Activated CD8-positive, alpha-beta memory T cell treated with anti-CD3 and anti-CD28 coated beads for 1 hour (primary cell): ENCODE measurements around the gene AMZ1.
"Not testable (repeated sequence)": the region's sequence is repeated elsewhere in the genome, so short reads cannot be mapped to it uniquely, and the experiment has no call there.

ENCODE experiments used
- DNase-seq, 2 donors: peaks; one replicate each; pipeline ENCODE4 v3.0.0-alpha.2; 2020; ENCODE audit warnings: low read depth in 1 of 2; ENCODE audit errors: extremely low read depth in 1 of 2

Gene AMZ1

DNA sequence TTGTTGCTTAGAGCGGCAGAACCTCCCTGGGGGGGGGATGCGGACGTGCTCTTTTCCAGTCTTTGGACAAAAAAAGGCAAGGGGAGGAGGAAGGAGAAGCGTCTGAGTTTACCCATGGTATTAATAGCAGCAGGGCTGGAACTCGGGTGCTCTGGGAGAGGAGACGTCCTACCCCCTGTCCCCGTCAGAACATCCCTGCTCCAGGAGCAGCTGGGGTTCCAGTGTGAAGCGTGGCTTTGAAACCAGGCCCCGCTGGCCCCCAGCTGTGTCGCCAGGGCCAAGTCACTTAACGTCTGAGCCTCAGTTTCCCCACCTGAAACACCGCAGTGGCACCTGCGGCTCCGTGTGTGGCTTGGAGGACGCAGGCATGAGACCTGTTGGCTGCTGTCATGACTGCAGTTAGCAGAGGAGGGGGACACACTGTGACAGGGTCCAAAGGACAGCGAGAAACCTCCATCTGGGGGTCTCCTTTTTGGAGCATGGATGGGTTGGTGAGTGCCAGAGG lies 1.4 kb downstream of the AMZ1 start:
- no peak for DNase-seq

- no peak for DNase-seq
Observed at GRCh38 chr7:2689951-2690705, 2.1 kb downstream of the AMZ1 start.

DNA sequence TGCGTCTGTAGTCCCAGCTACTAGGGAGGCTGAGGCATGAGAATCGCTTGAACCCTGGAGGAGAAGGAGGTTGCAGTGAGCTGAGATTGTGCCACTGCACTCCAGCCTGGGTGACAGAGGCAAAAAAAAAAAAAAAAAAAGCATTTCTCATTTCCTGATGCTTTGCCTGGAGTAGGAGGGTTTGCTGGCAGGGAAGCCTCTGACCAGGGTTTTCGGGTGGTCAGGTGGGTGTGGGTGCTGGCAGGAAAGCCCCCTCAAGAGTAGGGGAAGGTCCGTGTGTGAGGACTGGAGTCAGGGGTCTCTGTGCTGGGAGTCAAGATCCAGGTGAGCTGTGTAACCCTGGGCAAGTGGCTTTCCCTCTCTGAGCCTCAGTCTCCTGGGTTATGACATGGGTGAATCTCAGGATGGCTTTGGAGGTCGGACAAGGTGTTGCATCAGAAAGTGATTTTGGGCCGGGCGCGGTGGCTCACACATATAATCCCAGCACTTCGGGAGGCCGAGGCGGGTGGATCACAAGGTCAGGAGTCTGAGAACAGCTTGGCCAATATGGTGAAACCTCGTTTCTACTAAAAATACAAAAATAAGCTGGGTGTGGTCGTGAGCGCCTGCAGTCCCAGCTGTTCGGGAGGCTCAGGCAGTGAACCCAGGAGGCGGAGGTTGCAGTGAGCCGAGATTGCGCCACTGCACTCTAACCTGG lies 3.2 kb downstream of the AMZ1 start:
- DNase-seq: no peak

GRCh38 chr7:2691932-2692439 lies 4.0 kb downstream of the AMZ1 start:
- not testable (repeated sequence) for DNase-seq

DNA sequence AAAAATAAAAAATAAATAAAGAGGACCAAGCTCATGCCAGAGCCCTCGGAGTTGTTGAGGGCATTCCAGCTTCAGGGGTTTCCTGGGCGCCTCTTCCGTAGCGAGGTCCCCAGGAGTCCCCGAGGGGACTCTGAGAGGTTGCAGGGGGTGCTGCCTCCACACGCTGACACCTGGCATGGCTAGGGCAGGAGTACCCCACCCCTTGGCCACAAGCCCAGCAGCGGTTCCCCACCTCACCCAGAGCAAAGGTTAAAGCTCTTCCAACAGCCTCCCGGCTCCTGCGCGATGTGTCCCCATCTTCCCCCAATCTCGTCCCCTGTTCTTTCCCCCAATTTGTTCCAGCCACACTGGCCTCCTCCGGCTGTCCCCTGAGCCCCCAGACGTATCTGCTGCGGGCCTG lies 4.5 kb downstream of the AMZ1 start:
- DNase-seq: no peak

- not testable (repeated sequence) for DNase-seq
Observed at GRCh38 chr7:2693420-2694121, 5.6 kb downstream of the AMZ1 start.

DNA sequence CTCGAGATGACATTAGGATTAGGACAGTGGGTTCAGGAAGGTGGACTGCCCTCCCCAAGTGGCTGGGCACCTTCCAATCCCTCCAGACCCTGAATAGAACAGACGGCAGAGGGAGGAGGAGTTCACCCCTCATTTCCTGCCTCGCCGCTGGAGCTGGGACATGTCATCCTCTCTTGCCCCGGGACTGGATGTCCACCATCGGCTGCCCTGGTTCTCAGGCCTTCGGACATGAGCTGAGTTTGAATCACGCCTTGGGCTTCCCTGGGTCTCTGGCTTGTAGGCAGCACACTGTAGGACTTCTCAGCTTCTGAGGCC lies 6.1 kb downstream of the AMZ1 start:
- not testable (repeated sequence) for DNase-seq

DNA sequence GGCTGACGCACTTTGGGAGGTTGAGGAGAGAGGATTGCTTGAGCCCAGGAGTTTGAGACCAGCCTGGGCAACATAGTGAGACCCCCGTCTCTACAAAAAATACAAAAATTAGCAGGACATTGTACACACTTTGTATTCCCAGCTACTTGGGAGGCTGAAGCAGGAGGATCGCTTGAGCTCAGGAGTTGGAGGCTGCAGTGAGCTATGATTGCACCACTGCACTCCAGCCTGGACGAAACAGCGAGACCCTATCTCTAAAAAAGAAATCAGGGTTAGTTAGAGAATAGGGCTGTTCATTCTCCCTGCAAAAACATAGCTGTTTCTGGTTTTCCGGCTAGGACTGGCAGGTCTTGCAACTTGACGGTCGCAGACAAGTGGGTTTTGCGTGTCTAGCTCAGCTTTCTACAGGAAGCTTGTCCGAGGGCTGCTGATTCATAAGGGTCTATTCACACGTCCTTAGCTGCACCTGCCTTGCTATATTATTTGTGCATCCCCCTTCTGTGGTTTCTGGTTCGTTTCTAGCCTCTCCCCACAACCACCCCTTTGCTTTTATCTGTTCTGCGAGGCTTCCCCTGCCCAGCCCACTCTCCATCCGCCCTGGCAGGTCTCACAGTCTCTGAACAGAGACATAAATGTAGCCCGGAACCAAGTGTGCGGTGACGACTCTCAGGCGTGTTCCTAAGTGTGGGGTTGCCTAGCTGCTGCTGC lies 10.7 kb downstream of the AMZ1 start:
- DNase-seq: peak in 1 of 2 donors; percentile 60

- no peak for DNase-seq
Observed at GRCh38 chr7:2699289-2699620, 11.3 kb downstream of the AMZ1 start.

GRCh38 chr7:2700141-2700850 lies 12.3 kb downstream of the AMZ1 start:
- no peak for DNase-seq

- no peak for DNase-seq
Observed at GRCh38 chr7:2701424-2701823, 13.4 kb downstream of the AMZ1 start.

GRCh38 chr7:2701832-2702593 lies 14.0 kb downstream of the AMZ1 start:
- DNase-seq: no peak

GRCh38 chr7:2702594-2702957 lies 14.6 kb downstream of the AMZ1 start:
- no peak for DNase-seq

- no peak for DNase-seq
Observed at GRCh38 chr7:2705371-2706096, 17.5 kb downstream of the AMZ1 start.

DNA sequence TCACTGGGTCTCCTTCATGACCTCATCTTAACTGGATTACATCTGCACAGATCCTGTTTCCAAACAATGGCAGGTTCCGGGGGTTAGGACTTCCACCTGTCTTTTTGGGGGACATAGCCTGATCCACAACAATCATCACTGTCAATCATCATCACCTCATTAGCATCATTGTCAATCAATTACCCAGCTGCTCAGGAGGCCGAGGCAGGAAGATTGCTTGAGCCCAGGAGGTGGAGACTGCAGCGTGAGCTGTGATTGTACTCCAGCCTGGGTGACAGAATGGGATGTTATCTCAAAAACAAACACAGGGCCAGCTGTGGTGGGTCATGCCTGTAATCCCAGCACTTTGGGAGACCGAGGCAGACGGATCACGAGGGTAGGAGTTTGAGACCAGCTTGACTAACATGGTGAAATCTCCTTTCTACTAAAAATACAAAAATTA lies 18.7 kb downstream of the AMZ1 start:
- DNase-seq: no peak

DNA sequence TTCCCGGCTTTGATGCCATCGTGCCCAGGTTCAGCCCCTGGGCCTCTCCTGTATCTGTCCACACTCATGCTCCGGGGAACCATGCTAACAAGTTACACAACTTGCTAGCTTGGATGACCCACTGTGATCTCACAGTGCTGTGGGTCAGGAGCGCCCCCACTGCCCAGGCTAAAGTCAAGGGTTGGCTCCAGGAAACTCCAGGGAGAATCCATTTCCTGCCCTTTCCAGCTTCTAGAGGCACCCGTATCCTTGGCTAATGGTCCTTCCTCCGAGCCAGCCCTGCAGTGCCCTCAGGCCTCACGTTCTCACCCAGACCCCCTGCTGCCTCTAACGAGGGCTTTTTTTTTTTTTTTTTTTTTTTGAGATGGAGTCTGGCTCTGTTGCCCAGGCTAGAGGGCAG lies 19.5 kb downstream of the AMZ1 start:
- no peak for DNase-seq

DNA sequence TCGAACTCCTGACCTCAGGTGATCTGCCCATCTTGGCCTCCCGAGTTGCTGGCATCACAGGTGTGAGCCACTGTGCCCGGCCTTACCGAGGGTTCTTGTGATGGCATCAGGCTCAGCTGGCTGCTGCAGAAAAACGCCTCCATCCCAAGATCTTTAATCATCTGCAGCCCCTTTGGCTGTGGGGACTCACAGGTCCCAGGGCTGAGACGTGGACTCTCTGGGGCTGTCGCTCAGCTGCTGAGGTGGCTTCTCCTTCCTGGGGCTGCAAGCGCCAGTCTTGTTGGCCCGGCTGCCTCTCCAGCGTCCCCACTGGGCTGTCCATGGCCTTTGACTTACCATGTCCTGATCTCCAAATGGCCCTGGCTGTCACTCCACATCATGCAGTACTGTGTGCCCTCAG lies 20.0 kb downstream of the AMZ1 start:
- DNase-seq: no peak

- no peak for DNase-seq
Observed at GRCh38 chr7:2708547-2709310, 20.7 kb downstream of the AMZ1 start.
